Amniotic epithelial cell (primary cell): ENCODE measurements around the gene TSPO.

Source experiments
- DNase-seq: peaks from one replicate; pipeline ENCODE4 v3.0.0-alpha.2; 2010; ENCODE audit warnings: low read depth

The TSPO gene

DNA sequence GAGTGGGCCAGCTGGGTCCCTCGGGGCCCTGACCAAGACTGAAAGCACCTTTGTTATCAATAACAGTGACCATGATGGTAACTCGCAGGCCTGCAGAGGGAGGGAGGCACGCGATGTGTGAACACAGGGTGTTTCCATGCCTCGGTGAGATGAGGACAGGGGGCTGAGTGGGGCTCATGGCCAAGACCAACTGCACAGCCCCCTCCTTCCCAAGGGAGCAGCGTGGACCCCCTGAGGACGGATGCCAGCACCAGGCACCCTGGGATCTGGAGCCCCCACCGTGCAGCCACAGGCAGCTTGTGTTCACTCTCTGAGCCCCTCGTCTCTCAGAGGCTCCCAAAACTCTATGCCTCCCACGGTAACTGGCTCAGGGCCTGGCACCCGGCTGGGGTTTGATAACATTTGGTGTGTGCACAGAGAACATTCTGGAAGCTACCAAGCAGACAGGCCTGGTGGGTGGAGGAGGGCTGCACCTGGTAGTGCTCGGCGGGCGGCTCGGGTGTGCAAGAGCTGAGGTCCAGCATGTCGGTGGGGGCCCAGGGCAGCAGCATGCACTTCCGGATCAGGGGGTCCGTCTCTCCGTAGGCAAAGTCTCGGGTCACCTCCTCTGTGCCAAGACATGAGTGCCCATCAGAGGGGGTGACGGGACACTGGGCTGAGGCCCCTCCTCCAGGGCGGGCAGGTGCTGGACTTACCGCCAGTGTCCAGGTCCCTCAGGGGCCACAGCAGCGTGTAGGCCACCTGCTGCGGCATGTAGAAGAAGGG lies 28.0 kb downstream of the TSPO start:
- no peak for DNase-seq

DNA sequence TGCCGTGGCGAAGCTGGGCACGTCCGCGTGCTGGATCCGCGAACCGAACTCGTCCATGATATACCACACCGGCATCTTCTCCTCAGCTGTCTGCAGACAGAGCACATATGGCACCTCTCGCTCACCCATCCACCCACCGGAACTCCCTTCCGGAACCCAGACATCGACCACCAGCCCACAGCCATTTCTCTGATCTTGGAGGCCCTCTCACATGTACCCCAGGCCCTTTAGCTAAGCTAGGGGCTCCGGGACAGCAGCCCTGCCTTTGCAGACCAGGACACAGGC lies 28.5 kb downstream of the TSPO start:
- DNase-seq, result no peak

DNA sequence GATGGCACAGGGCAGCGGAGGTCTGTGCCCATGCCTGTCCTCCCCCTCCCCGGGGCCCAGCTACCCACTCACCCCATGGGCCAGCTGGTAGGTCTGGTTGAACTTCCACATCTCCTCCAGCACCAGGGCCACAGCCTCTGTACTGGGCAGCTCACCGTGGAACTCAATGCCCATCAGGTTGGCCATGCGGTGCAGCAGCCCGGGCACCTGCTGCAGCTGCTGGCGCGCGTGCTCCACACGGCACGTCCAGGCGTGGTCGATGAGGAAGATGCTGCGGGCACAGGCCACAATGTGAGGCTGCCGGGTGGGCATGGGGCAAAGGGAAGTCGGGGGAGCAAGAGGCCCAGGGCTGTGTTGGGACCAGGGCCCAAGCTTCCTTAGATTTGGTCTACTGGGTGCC lies 29.3 kb downstream of the TSPO start:
- no peak for DNase-seq

DNA sequence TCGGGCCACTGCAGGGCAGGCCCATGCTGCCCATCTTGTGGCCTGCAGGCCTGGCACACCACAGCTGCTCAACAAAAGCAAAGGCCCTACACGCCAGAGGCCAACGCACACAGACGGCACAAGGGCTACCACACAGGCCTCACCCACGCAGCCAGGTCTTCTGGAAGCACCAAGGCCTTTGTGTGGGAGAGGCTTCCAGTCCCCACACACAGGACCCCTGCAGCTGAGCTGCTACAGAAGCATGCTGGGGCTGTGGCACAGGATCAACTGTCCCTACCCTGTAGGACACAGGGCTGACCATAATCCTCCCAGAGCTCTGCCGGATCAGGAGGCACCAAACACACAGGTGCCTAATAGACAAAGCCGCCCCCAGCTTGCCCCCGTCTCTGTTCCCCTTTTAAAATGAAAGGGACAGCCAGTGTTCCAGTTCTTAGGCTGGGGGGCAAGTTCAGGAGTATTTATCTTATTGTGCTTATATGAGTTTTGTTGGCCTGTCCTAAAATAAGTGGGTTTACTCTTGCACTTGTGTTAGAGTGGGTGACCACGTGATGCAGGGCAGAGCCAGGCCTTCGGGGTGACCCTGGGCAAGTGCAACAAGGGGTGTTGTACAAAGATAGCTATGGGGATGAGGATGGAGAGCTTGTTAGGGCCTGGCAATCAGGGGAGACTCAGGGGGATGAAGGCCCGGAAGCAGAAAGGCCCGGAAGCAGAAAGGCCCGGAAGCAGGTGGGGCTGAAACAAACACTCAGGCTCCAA lies 30.1 kb downstream of the TSPO start:
- DNase-seq, result no peak

DNA sequence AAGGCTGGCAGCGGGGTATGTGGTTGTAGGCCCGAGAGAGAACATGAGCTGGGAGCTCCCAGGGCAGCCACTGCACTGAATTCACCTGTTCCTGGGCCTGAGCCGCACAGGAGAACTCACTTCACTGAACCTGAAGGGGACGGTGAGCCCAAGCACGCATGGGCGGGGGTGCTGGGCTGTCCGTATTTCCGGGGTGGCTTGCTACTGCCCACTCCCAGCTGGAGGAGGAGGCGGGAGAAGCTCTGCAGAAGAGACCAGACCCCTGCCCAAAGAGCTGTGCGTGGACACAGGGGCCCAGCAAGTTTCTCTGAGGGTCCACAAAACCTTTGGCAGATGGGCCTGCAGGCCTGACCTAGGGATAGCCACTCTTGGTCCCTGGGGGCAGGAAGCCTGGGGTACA lies 30.8 kb downstream of the TSPO start:
- no peak for DNase-seq

DNA sequence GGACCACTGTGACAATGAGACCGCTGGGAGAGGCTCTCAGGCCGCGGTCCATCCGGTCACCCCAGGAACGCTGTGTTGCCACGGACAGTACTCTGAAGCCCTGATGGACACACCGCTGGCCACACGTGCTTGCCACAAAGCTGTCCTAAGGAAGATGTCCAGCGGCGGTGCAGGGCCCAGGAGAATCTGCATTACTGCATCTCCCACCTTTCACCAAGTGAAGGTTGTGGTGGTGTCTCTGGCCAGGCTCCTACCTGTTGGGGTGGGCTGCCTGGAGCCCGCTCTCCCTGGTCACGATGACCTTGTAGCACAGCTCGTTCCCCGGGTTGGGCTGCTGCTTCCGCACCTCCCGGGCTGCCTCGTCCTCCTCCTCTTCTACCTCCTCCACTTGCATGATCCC lies 31.4 kb downstream of the TSPO start:
- no peak for DNase-seq

DNA sequence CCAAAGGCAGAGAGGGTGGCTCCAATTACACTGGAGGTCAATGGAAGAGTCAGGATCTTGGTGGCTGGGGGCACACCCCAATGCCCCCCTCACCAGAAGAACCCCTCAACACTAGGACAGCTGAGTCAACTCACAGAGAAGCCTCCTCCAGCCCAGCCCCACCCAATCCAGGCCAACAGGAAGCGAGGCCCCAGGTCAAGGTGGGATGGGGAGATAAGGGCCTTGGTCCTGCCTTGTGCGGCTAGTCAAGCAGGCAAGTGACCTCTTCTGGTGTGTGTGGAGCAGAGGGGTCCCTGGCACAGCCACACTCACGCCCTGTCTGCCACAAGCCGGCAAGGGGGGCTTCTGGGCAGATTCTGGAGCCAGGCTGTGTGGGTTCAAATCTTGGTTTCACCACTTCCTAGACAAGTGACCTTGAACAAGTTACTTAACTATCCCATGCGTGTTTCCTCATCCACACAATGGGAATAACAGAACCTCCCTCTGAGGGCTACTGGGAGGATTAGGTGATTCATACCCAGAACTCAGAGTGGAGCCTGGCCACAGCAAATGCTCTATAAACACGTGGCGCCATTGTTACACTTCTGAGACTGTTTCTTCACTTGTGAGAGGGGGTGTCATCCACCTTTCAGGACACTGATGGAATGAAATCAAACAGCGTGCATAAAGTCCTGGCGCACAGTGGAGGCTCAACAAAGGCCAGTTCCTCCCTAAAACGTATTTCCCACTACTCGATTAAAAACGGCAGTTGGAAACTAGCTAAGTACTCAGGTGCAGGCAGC lies 32.3 kb downstream of the TSPO start:
- peak; percentile 97 for DNase-seq

DNA sequence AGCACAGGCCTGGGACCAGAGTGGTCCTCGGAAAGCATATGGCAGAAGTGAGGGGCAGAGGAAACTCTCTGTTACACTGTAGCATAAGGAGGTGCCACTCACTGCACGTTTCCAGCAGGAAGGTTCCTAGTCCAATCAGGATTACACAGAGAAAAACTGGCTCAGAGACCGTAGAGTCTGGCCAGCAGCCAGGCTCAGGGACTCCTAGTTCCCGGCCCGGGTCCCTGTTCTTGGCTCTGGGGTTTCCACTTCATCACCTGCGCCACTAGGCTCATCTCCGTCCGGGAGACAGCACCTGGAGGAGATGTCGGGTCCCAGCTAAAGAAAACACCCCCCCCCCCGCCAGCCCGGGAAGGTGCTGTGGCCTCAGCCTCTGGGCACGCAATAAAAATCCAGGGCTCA lies 34.5 kb downstream of the TSPO start:
- peak; percentile 33 for DNase-seq

DNA sequence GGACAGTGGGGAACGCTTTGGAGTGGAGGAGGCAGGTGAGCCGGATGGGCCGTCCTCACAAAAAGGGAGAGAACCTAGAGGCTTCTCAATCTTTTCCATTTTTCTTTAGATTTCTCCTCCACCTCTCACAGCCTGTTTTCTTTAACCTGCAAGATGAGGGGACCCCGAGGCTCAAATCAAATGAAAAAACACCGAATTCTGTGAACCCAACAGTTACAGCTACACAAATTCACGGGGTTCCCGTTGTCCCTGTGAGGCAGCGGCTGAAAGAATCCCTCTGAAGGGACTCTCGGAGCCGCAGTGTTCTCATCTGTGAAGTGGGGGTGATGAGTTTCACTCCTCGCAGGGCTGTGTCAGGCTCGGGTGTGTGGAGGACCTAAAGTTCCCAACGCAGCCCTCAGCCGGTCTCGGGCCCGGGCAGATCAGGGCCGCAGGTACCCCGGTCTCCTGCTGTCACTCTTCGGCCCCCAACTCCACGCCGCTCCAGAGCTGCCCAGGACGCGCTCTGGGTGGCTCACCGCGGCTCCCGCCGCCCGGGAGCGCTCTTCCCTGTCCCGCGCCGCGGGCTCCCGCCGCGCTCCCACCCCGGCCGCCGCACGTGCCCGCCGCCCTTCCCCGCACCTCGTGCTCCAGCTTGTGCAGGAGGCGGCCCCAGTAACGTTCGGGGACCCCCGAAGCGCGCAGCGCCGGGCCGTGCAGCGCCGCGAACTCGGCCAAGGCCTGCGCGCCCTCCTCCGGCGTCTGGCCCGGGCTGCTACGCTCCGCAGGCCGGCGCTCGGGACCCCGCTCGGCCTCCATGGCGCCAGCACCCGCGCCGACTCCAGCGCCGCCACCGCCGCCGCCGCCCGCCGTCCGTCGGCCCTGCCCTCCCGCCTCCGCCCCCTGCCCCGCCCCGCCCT lies 35.2 kb downstream of the TSPO start, which contains the start of gene TTLL12:
Gene TTLL12 (minus strand): TSS at position 863 of the 899 bp plus-strand sequence. CDS start 65 bp downstream, at position 798.
- no peak for DNase-seq

DNA sequence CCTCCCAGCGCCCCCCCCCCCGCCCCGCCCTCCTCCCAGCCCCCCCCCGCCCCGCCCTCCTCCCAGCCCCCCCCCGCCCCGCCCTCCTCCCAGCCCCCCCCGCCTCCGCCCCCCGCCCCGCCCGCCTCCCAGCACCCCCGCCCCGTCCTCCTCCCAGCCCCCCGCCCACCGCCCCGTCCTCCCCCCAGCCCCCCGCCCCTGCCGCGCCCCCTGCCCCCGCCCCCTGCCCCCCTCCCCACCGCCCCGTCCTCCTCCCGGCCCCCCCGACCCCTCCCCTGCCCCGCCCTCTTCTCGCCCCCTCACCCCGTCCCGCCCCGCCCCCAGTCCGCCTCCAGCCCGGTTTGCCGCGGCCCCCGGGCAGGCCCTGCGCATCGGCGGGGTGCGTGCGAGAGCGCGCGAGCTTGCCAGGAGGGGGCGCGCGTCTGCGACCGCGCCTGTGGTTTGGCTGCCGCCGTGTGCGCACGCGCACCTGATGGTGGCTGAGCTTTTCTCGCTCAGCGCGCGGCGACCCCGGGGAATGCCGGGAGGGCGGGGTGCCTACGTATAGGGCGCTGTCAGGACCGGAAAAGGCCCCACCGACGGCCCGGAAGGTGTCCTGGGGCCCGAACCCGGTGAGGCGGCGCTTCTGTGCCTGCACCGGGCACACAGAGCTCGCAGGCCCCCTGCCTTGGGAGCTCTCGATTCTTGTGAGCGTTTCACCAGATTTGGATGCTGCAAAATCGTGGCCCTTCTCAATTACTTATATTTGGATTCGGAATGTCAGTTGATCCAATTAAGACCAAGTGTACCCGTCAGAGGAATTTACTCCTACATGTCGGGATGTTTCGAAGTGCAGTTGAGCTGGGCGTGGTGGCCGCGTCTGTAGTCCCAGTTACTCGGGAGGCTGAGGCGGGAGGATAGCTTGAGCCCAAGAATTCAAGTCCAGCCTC lies 36.1 kb downstream of the TSPO start:
- DNase-seq, result peak; percentile 90

DNA sequence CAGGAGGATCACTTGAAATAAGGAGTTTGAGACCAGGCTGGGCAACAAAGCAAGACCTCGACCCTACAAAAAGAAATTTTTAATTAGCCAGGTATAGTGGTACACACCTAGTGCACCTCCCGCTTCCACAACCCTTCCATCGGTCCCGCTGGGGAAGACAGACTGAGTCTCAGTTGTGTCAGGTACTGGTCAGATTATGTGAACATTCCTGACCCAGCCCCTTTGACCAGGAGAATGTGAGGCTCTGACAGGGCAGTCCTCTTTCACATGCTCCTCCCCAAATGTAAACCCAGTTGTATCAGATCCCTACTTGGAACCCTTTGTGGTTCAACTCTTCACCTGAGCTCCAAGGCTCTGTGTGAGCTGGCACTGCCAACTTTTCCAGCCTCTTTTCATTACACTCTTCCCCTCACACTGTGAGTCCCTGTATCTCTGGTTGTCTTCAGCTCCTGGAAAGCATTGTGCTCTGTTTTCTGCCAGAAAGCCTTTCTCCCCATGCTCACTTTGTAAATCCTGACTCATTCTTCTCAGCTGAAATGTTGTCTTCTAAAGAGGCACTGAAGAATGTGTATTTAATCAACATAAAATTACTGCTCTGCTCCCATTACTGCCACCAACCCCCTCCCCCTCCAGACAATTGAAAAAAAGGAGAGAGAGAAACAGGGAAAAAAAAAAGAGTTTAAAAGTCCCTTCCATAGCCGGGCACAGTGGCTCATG lies 37.6 kb downstream of the TSPO start:
- no peak for DNase-seq

DNA sequence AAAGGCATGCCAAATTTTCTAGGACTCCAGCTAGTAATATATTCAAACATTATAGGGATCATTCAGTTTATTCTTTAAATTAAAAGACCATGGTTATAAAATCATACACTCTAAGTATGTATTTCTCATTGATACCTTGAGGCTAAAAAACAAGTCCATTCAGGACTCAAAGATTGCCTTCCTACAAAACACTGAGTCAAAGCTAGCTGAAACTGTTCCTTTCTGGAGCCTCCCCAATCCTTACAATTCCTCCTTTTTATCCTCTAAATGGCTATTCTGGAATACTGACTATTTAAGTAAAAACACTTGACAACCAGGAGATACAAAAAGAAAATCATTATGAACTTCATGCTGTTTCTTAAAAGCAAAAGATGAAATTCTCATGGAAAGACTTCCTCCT lies 40.5 kb downstream of the TSPO start:
- DNase-seq, result no peak

DNA sequence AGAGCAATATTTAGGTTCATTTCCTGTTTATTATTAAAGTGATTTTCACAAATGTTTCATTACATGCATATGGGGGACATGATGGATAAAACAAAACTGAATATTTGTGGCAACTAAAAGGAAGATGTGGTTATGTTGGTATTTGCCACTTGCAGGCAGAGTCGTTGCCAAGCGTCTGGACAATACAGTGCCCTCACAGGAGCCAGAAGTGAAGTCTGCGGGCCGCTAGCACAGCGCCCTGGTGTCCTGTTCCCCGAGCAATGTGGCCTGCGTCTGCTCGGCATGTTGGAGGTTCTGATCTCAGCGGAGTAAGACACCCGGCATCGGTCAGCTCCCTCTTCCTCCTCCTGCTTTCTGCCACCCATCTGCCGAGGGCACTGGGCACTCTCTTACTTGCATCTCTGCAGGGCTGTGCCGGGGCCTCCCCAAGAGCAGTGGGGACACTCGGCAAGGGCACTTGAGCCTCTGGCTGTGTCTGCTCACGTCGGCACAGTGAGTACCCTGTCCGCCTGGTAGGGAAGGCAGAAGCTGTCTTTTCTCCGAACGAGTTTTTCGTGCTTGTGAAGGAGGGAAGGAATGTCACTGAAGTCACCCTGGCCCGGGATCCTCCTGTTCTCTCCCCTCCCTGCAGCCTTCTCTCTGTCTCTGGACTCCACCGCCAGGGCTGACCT lies 46.0 kb downstream of the TSPO start:
- no peak for DNase-seq

DNA sequence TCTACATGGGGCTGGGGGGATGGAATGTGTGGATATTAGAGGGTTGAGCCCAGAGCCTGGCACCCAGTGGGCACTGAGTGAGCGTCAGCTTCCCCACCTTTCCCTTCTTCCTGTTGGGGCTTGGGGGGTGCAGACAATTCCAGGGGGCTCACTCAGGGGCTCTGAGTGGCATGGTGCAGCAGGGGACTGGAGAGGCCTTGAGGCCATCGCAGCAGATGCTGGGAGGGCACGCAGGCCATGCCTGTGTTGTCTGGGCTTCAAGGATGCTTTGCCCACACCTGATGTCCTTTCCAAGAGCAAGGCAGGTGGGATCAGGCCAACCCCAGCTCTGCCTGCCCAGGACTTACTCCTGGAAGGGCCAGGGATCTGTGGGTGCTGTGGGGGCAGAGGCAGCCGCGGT lies 46.8 kb downstream of the TSPO start:
- no peak for DNase-seq

DNA sequence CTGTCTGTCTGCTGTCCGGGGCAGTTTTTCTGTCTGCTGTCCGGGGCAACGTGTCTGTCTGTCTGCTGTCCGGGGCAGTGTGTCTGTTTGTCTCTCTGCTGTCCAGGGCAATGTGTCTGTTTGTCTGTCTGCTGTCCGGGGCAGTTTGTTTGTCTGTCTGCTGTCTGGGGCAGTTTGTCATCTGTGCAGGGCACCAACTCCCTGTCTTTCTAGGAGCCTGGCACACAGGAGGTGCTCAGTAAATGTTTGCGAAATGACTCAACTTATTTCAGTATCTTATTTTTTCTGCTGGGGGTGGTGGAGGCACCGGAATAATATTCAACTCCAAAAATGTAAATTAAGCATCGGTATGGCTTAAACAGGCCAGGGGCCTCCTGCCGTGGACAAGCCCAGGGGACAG lies 47.6 kb downstream of the TSPO start:
- DNase-seq, result no peak

DNA sequence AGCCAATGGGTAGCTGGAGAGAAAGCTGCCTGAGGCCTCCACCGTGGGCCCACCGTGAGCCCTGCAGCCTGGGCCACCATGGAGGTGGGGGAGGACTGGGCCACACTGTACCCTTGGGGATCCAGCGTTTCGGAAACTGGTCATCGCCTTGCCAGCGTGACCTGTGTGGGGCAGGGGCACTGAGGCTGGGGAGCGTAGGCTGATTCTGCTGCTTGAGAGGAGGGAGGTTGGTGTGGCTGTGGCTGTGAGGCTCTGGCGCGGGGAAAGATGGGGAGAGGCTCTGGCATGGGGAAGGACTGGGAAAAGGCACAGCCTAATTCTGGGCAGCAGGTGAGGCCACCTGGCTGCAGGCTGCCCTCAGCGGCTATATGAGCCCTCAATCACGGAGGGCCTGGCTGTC lies 48.2 kb downstream of the TSPO start:
- DNase-seq, result no peak

DNA sequence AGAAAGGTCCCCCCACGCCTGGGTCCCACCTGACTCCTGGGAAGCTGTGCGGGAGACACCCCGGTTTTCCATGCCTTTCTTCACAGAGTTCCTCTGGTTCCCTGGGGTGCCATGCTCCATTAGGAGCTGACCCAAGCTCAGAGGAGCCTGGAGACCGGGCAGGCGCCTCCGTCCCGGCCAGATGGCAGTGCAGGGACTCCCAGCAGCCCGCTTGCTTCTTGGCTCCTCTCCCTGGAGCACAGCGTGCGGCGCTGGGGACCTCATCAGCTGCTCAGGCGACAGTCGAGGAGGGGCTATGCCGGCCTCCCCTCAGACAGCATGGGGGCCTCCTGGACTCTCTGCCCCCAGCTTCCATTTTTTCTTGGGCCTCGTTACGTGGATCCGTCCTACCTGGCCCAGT lies 48.7 kb downstream of the TSPO start:
- no peak for DNase-seq

DNA sequence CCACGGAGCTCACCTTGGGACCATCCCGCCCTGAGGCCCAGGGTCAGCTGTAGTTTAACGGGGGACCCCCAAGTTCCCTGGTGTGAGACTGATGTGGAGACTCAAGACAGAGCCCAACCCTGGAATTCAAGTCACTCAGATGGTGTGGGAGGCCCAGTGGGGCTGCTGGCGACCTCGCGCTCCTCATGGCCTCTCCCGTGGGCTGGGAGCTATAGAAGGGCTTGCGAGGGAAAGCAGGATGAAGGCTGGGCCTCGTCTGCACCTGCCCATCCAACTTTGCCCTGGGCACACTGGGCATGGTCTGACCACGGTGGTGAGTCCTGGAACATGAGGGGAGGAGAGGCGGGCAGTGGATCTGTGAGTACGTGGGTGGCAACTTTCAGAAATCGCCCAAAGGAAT lies 49.2 kb downstream of the TSPO start:
- no peak for DNase-seq

DNA sequence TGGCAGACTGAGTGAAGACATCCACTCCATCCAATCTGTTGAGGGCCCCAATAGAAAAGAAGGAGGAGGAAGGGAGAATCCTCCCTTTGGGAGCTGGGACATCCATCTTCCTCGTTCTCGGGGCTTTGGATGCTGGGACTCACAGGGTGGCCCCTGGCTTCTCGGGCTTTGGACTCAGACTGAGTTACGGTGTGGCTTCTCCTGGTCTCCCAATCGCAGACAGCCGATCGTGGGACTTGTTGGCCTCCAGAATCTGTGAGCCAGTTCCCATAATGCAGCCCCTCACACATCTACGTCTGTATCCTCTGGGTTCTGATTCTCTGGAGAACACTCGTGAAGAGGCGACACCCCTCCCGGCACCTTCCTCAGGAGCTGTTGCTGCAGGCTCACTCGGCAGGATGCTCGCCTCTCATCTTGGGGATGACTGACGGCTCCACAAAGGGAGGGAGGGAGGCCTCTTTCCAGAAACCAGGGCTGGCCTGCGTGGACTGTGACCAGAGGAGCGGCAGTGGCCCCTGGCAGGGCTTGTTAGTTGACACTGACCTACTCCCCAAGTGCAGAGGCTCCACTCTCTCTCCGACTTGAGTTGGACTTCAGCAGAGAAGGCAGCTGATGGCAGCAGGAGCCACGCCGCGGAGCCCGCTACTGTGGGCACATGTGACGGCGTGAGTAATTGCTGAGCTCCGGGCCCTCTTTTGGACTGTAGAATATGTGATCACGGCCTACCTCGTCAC lies 50.3 kb downstream of the TSPO start:
- DNase-seq, result no peak
